NCI-H2107 treated with DMSO at 0.1 percent for 48 hours (cell line): ENCODE data around the gene MYLK.

Source experiments
- DNase-seq: peaks from one replicate; lab custom pipeline; 2025; ENCODE audit not compliant: unreplicated experiment; lab: John Stamatoyannopoulos, UW

The MYLK gene

DNA sequence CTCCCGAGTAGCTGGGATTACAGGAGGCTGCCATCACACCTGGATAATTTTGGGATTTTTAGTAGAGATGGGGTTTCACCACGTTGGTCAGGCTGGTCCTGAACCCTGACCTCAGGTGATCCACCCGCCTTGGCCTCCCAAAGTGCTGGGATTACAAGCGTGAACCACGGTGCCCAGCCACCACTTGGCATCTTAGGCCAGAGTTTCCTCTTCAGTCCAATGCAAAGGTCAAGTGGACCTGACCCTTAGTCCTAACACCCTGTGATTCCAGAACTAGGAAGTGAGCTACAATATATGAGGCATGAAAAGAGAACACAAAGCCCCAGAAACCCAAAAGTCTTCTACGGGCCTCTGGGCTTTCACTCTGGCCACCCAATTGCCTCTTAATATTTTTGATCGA lies 5.3 kb downstream of the MYLK start:
- DNase-seq, result no peak

DNA sequence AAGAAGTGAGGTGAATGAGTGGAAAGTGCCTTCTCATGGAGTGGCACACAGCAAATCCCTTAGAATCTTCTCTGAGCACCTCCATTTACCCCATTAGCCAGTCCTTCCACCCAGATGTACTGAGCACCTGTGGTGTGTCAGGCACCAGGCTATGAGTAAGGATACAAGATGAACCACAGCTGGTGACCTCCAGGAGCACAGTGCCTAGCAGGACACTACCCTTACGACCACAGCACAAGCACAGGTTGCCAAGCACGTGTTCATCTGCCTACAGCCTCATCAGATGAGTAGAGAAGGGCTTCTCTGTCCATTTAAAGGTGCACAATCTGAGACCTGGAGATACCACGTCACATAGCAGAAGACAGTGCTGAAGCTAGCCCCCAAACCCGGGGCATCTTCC lies 6.2 kb downstream of the MYLK start:
- DNase-seq, result no peak

DNA sequence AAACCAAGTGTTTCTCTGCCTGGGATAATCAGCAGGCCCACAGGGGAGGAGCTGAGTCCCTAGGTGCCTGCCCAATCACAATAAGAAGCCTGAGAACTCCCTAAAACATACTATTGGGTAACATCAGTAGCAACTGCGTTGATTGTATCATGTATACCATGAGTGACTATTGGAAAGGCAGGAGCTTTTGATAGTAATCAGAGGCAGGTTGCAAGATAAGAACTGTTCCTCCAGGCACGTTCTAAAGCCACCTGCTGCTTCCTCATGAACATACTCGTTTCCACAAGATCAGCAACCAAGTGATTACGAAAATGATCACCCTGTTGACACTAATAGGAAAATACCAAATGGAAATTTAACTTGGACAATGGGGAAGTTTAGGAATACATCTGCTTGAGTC lies 6.7 kb downstream of the MYLK start:
- DNase-seq, result no peak

DNA sequence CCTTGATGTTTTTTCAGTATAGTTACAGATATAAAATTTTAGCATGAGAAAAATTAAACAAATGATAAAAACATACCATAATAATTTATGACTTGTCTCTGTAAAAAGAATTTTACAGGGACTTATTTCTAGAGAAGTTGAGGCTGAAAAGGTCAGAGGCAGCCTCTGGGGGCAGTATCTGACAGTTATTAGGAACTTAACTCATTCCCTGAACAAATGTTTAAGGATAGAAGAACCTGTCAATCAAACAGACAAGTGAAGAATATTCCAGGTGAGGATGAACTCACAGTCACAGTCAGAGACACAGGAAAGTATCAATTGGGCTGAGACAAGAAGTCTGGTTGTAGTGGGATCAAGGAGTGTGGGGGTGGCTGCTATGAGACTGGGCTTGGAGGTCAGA lies 7.3 kb downstream of the MYLK start:
- DNase-seq, result no peak

GRCh38 chr3:123872621-123873020 lies 11.5 kb downstream of the MYLK start:
- DNase-seq, result no peak

- DNase-seq, result peak; percentile 96
These were observed 12.2 kb downstream of the MYLK start for GRCh38 chr3:123871946-123872345.

DNA sequence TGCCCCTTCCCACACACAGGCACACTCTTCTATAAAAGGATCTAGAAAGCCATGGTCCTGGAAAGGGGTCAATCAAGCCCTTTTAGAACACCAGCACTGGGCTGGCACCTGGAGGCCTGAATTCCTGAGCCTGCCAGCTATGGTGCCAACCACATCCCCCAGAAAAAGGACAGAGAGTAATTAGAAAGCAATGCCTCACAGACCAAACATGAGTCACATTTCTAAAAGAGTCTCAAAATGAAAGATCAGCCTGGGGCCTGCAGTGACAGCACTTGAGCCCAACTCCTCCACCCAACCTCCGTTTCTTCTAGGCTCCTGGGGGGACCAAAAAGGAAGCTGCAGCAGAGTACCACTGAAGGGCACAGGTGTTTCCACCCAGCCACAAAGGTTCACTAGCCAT lies 14.1 kb downstream of the MYLK start:
- no peak for DNase-seq

GRCh38 chr3:123869165-123869564 lies 15.0 kb downstream of the MYLK start:
- DNase-seq, result no peak

DNA sequence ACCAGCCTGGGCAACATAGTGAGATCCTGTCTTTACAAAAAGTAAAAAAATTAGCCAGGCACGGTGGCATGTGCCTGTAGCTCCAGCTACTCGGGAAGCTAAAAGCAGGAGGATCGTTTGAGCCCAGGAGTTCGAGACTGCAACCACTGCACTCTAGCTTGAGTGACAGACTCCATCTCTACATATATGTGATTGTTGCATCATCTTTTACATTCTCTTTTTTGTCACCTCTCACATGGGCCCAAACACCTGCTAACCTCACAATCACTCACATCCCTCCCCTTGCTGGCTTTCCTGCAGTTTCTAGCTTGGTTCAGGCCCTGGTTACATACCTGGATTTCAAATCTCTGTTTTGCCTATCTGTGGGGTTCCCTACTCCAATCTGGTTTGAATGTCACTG lies 19.4 kb downstream of the MYLK start:
- DNase-seq, result no peak

DNA sequence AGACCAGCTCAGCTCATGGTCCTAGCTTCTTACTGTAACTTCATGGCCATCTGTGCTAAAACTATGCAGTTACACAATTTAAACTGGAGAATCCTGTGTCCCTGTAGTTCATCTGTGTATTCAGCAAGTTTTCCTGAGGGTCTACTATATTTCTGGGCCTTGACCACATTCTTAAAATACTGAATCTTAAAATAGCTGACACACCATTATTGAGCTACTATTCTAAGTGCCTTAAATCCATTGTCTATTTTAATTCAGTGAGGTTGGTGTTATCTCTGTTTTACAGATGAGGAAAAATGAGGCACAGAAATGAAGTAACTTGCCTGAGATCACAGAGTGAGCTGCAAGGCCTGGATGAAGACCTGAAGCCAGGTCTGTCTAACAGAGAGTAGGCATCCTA lies 22.0 kb downstream of the MYLK start:
- DNase-seq, result no peak

DNA sequence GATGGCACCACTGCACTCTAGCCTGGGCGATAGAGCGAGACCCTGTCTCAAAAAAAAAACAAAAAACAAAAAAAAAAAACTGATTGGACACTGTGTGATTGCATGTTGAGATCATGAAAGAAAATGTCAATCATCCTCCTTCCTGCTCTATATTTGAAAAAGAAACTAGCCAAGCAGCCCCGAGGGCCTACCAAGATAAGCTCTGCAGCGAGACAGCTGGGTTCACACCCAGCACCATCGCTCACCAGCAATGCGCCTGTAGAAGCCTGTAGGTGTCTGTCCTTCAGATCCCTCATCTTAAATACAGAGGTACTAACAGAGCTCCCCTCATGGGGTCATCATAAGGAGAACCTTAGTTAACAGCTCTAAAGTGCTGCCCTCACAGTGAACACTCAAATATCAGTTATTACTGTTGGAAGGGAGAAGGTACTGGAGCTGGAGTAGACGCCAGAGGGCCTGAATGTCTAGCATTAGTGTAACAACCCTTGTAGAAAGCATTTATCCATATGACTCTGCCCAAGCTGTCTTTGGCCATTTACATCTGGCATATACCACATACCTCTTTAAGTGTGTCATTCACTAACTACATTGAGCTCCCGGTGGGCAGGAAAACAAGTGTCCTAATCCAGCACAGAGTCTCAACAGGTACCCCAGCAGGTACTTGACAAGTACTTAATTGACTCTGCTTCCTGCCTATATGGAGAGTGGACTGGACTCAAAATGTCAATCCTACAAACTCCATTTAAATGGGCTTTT lies 22.9 kb downstream of the MYLK start:
- no peak for DNase-seq

- no peak for DNase-seq
These were observed 25.0 kb downstream of the MYLK start for GRCh38 chr3:123859177-123859576.

DNA sequence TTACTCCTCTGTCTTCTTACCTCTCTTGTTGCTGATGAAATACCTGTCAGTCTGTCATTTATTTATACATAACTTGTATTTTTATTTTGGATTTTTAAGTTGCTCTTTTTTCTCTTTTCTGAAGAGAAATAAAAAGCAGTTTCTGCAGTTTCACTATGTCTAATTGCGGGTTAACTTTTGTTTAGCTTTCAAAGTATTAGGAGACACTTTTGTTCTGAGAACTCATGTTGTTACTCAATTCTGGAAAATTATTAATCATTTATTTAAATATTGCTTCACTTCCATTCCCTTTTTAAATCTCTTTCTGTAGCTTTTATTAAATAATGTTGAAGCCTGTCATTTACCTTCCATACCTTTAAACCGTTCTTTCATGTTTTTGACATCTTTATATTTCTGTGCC lies 29.2 kb downstream of the MYLK start:
- DNase-seq, result no peak

- no peak for DNase-seq
These were observed 30.3 kb downstream of the MYLK start for GRCh38 chr3:123853686-123854372.

DNA sequence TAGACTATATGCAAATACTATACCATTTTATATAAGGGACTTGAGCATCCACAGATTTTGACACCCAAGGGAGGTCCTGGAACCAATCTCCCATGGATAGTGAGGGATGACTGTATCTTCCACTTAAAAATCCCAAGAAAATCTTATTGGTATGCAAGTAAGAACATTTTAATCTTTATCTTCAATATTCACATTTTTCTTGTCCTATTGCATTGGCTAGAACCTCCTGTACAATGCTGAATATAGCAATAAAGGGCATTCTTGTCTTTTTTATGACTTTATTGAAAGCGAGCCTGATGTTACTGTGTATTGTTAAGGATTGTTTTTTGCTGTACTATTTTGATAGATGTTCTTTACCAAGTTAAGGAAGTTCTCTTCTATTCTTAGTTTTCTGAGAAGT lies 36.9 kb downstream of the MYLK start:
- no peak for DNase-seq

- no peak for DNase-seq
These were observed 40.5 kb downstream of the MYLK start for GRCh38 chr3:123843668-123844067.

- DNase-seq, result no peak
These were observed 41.4 kb downstream of the MYLK start for GRCh38 chr3:123842711-123843110.

GRCh38 chr3:123841476-123842238 lies 42.5 kb downstream of the MYLK start:
- DNase-seq, result no peak

DNA sequence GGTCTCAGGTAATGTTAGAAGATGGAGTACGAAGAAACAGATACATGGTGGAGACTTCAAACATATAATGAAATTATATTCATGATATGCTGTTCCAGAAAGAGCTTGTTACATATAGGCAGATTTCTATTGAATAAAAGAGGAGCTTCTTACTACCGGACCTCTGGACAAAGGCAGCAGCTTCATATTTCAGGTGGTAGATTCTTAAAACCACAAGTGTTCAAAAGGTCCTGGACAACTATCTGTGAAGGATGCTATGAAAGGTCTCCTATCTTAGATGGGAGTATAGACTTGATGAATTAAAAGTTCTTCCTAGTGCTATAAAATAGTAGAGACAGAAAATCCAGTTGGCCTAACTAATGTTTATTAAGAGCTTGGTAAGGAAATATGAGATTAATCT lies 43.2 kb downstream of the MYLK start:
- DNase-seq, result no peak

DNA sequence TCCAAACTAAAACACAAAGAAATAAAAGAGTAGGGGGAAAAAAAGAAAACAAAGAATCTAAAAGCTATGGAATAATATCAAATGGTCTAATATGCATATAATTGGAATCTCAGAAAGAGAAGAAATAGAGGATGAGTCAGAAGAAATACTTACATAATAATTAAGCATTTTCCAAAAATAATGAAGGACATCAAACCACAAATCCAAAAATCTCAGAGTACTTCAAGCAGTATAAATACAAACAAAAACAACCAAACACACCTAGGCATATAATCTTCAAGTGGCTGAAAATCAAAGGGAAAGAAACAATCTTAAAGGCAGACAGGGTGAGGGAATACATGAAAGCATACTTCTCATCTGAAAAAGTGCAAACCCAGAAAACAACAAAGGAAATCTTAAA lies 46.3 kb downstream of the MYLK start:
- no peak for DNase-seq

DNA sequence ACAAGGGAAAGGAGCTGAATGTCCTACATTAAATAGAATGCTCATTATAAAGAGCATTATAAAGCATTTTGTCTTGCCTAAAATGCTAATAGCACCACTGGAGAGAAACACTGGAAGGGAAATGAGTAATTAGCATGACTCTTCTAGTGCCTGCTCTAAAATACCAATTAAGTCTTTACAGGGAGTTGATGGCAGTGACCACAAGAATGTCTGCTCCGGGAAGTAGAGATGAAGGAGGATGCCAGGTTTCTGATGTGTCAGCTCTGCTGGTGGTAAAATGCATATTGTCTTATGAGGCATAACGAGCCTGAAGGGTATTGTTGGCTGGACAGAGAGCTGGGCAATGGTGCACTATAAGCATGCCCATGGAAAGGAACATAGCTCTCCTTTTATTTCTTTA lies 49.5 kb downstream of the MYLK start:
- DNase-seq, result no peak

- no peak for DNase-seq
These were observed 50.7 kb downstream of the MYLK start for GRCh38 chr3:123833398-123833785.
